ENCODE data around the gene MNAT1.
"Not testable (repeated sequence)": the region's sequence is repeated elsewhere in the genome, so short reads cannot be mapped to it uniquely, and the experiment has no call there.

MNAT1 gene

GRCh38 chr14:60839657-60840056, 105.1 kb downstream of the MNAT1 start:
- DNase-seq (ENCODE audit: low spot score in 2 of 2), result no peak

GRCh38 chr14:60840313-60840712, 105.8 kb downstream of the MNAT1 start:
- H3K27ac Mint-ChIP-seq (ENCODE audit: low read depth), result no peak overlapping the region
- no peaks in the 10 kb centered on the region for H3K4me1 Mint-ChIP-seq
- H3K36me3 Mint-ChIP-seq (ENCODE audit: insufficient read depth), result peaks cover 4% of the 10 kb centered on the region
- H3K4me3 Mint-ChIP-seq, result no peak overlapping the region
- no peaks in the 10 kb centered on the region for H3K27me3 Mint-ChIP-seq
- no peak for ATAC-seq (replicated peaks; ENCODE audit: extremely low read depth, poor library complexity, severe bottlenecking)
- H3K9me3 Mint-ChIP-seq, result peaks cover 5% of the 10 kb centered on the region
- DNase-seq (ENCODE audit: low spot score in 2 of 2), result no peak

More at GRCh38 chr14:60839657-60840056, 105.1 kb downstream of the MNAT1 start:
- peaks cover 11% of the 10 kb centered on the region for H3K9me3 Mint-ChIP-seq
- no peak overlapping the region for H3K27ac Mint-ChIP-seq (ENCODE audit: low read depth)
- peaks cover 4% of the 10 kb centered on the region for H3K36me3 Mint-ChIP-seq (ENCODE audit: insufficient read depth)
- no peak overlapping the region for H3K4me3 Mint-ChIP-seq
- H3K4me1 Mint-ChIP-seq, result no peaks in the 10 kb centered on the region
- no peak for ATAC-seq (replicated peaks; ENCODE audit: extremely low read depth, poor library complexity, severe bottlenecking)
- H3K27me3 Mint-ChIP-seq, result no peaks in the 10 kb centered on the region

DNA sequence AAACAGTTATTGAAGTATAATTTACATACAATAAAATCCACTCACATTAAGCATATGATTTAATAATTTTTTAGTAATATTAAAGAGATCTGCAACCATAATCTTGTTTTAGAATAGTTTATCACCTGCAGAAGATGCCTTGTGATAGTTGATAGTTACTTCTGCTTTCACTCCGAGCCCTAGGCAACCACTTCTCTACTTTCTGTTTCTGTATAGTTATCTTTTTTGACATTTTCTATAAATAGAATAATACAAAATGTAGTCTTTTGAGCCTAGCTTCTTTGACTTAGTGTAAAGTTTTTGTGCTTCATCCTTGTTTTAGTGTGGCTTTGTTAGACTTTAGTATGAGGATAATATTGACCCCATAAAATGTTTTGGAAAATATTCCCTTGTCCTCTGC, 111.0 kb downstream of the MNAT1 start:
- H3K9me3 Mint-ChIP-seq, result no peaks in the 10 kb centered on the region
- H3K27ac Mint-ChIP-seq (ENCODE audit: low read depth), result no peak overlapping the region
- H3K4me1 Mint-ChIP-seq, result no peaks in the 10 kb centered on the region
- no peak overlapping the region for H3K4me3 Mint-ChIP-seq
- H3K36me3 Mint-ChIP-seq (ENCODE audit: insufficient read depth), result peaks cover 4% of the 10 kb centered on the region
- DNase-seq (ENCODE audit: low spot score in 2 of 2) (no peak), ATAC-seq (replicated peaks; ENCODE audit: extremely low read depth, poor library complexity, severe bottlenecking) (no peak)
- H3K27me3 Mint-ChIP-seq, result no peaks in the 10 kb centered on the region

DNA sequence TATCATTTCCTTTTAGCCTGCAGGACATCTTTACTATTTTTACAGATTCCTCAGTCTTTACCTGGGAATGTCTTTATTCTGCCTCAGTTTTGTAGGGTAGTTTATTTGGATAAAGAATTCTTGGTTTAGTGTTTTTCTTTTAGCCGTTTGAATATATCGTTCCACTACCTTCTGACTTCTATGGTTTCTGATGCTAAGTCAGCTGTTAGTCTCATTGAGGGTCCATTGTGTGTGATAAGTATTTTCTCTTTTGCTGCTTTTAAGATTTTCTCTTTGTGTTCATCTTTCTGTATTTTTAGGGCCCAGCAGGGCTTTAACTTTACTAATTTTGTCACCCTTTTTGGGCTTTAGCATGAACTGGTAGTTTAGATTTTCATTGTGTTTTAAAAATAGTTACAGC, 113.5 kb downstream of the MNAT1 start:
- Mint-ChIP-seq H3K4me1 (peaks cover 4% of the 10 kb centered on the region), H3K27ac (ENCODE audit: low read depth) (no peak overlapping the region), H3K4me3 (no peak overlapping the region), H3K36me3 (ENCODE audit: insufficient read depth) (peaks cover 6% of the 10 kb centered on the region), H3K27me3 (no peaks in the 10 kb centered on the region), H3K9me3 (no peaks in the 10 kb centered on the region)
- ATAC-seq (replicated peaks; ENCODE audit: extremely low read depth, poor library complexity, severe bottlenecking) (no peak), DNase-seq (ENCODE audit: low spot score in 2 of 2) (no peak)

DNA sequence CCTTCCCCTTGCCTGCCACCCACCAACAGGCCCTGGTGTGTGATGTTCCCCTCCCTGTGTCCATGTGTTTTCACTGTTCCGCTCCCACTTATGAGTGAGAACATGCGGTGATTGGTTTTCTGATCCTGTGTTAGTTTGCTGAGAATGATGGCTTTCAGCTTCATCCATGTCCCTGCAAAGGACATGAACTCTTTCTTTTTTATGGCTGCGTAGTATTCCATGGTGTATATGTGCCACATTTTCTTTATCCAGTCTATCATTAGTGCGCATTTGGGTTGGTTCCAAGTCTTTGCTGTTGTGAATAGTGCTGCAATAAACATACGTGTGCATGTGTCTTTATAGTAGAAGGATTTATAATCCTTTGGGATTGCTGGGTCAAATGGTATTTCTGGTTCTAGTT, 117.1 kb downstream of the MNAT1 start:
- not testable (repeated sequence) for DNase-seq (ENCODE audit: low spot score in 2 of 2); H3K9me3 Mint-ChIP-seq; H3K27ac Mint-ChIP-seq (ENCODE audit: low read depth); H3K4me3 Mint-ChIP-seq; ATAC-seq (replicated peaks; ENCODE audit: extremely low read depth, poor library complexity, severe bottlenecking); H3K4me1 Mint-ChIP-seq; H3K27me3 Mint-ChIP-seq
- H3K36me3 Mint-ChIP-seq (ENCODE audit: insufficient read depth), result peaks cover 13% of the 10 kb centered on the region

DNA sequence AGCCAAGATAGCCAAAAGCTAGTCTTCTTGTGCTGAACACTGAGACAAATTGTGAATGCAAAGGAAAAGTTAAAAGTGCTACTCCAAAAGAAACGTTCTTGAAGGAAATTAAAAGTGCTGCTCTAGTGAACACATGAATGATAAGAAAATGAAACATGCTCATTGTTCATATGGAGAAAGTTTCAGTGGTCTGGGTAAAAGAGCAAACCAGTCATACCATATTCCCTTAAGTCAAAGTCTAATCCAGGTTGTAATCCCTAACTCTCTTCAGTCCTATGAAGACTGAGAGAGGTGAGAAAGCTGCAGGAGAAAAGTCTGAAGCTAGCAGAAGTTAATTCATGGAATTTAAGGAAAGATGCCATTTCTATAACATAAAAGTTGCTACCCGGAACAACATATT, 121.5 kb downstream of the MNAT1 start:
- DNase-seq (ENCODE audit: low spot score in 2 of 2), result no peak

DNA sequence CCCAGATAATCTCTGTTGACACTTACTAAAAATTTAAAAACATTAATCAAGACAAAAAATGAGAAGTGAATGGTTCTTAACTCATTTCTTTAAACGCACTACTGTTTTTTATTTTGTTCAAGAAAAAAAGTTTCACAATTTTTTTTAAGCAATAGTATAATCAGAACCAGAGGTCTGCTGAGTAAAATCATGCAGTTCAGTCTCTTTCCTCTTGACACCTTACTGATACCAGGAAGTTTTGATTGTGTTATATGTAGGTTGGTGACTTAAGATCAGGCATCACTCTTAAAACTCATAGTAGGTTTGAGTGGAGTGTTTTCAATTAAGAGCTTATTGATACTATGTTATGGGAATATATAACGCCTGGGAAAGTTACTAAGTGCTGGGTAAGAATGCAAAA, 125.0 kb downstream of the MNAT1 start:
- Mint-ChIP-seq H3K4me3 (no peak overlapping the region), H3K27me3 (no peaks in the 10 kb centered on the region), H3K4me1 (no peaks in the 10 kb centered on the region), H3K36me3 (ENCODE audit: insufficient read depth) (peaks cover 5% of the 10 kb centered on the region), H3K27ac (ENCODE audit: low read depth) (no peak overlapping the region), H3K9me3 (peaks cover 5% of the 10 kb centered on the region)
- ATAC-seq (replicated peaks; ENCODE audit: extremely low read depth, poor library complexity, severe bottlenecking) (no peak), DNase-seq (ENCODE audit: low spot score in 2 of 2) (no peak)

More for the DNA sequence above, 121.5 kb downstream of the MNAT1 start:
- Mint-ChIP-seq H3K27me3 (no peaks in the 10 kb centered on the region), H3K4me3 (no peak overlapping the region), H3K9me3 (peaks cover 5% of the 10 kb centered on the region), H3K27ac (ENCODE audit: low read depth) (no peak overlapping the region), H3K36me3 (ENCODE audit: insufficient read depth) (peaks cover 12% of the 10 kb centered on the region), H3K4me1 (peaks cover 4% of the 10 kb centered on the region)
- no peak for ATAC-seq (replicated peaks; ENCODE audit: extremely low read depth, poor library complexity, severe bottlenecking)

GRCh38 chr14:60861545-60862140, 127.1 kb downstream of the MNAT1 start:
- peaks cover 5% of the 10 kb centered on the region for H3K9me3 Mint-ChIP-seq
- DNase-seq (ENCODE audit: low spot score in 2 of 2) (no peak), ATAC-seq (replicated peaks; ENCODE audit: extremely low read depth, poor library complexity, severe bottlenecking) (no peak)
- H3K27ac Mint-ChIP-seq (ENCODE audit: low read depth), result no peak overlapping the region
- H3K36me3 Mint-ChIP-seq (ENCODE audit: insufficient read depth), result peaks cover 1% of the 10 kb centered on the region
- no peaks in the 10 kb centered on the region for H3K4me1 Mint-ChIP-seq
- H3K27me3 Mint-ChIP-seq, result no peaks in the 10 kb centered on the region
- no peak overlapping the region for H3K4me3 Mint-ChIP-seq

DNA sequence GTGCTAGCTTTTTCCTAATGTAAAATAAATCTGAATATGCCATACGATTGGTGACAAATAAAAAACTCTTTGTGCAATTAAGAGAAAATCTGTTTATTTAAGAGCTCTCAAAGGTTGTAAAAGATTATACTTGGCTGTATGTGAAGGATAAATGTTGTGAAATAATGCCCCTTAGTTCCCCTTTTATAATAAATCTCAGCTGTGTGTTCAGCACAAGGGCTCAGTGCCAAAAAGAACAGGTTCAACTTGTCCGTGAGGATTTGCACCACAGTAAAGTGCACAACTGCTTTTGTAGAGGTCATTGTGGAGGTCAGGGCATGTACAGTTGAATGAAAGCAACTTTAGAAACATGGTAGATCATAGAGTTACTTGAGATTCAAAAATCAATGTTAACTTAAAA, 127.7 kb downstream of the MNAT1 start:
- Mint-ChIP-seq H3K4me3 (no peak overlapping the region), H3K4me1 (no peaks in the 10 kb centered on the region), H3K27me3 (no peaks in the 10 kb centered on the region), H3K9me3 (peaks cover under 1% of the 10 kb centered on the region), H3K27ac (ENCODE audit: low read depth) (no peak overlapping the region), H3K36me3 (ENCODE audit: insufficient read depth) (peaks cover 1% of the 10 kb centered on the region)
- DNase-seq (ENCODE audit: low spot score in 2 of 2) (no peak), ATAC-seq (replicated peaks; ENCODE audit: extremely low read depth, poor library complexity, severe bottlenecking) (no peak)

- Mint-ChIP-seq H3K9me3 (no peaks in the 10 kb centered on the region), H3K27ac (ENCODE audit: low read depth) (no peak overlapping the region), H3K4me3 (no peak overlapping the region), H3K27me3 (no peaks in the 10 kb centered on the region), H3K36me3 (ENCODE audit: insufficient read depth) (no peaks in the 10 kb centered on the region), H3K4me1 (no peaks in the 10 kb centered on the region)
- ATAC-seq (replicated peaks; ENCODE audit: extremely low read depth, poor library complexity, severe bottlenecking) (no peak), DNase-seq (ENCODE audit: low spot score in 2 of 2) (no peak)
These were observed 128.7 kb downstream of the MNAT1 start for GRCh38 chr14:60863249-60863648.

DNA sequence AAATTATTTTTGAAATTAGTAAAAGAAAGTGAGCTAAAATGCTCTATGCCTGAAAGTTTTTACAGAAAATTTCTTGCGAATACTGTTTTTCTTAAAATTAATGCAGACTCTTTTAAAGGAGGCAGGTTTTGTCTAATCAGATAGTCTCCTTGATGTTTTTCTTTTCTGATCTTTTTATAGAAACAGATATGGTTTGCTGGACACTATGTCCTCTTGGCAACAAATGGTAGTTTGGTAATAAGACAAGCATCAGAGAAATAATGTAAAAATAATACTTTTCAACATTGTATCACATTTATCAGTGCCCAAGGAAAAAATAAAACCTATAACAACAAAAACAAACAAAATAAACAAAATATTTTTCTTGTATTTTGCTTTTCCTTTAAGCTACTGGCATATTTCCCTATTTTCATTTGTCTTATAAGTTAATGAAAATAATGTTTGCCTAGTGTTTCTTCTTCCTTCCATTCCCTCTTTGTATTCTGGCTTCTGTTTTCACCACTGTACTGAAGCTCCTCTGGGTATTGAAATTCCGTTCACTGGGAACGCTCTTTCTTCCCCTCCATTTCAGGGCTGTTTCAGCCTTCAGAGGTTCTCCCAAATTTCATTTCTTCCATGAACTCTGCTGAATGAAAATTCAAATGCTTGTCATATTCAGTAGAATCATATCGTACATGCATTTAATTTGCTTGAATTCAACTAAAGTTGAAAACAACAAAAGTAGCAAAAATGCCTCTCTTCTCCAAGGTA, 131.0 kb downstream of the MNAT1 start:
- Mint-ChIP-seq H3K27ac (ENCODE audit: low read depth) (no peak overlapping the region), H3K9me3 (no peaks in the 10 kb centered on the region), H3K4me1 (no peaks in the 10 kb centered on the region), H3K36me3 (ENCODE audit: insufficient read depth) (no peaks in the 10 kb centered on the region), H3K27me3 (no peaks in the 10 kb centered on the region), H3K4me3 (no peak overlapping the region)
- no peak for DNase-seq (ENCODE audit: low spot score in 2 of 2)
- ATAC-seq (replicated peaks; ENCODE audit: extremely low read depth, poor library complexity, severe bottlenecking), result no peak

- Mint-ChIP-seq H3K9me3 (no peaks in the 10 kb centered on the region), H3K36me3 (ENCODE audit: insufficient read depth) (no peaks in the 10 kb centered on the region), H3K27ac (ENCODE audit: low read depth) (no peak overlapping the region), H3K27me3 (no peaks in the 10 kb centered on the region), H3K4me3 (no peak overlapping the region), H3K4me1 (no peaks in the 10 kb centered on the region)
- ATAC-seq (replicated peaks; ENCODE audit: extremely low read depth, poor library complexity, severe bottlenecking) (no peak), DNase-seq (ENCODE audit: low spot score in 2 of 2) (no peak)
These were observed 133.1 kb downstream of the MNAT1 start for GRCh38 chr14:60867503-60868172.

DNA sequence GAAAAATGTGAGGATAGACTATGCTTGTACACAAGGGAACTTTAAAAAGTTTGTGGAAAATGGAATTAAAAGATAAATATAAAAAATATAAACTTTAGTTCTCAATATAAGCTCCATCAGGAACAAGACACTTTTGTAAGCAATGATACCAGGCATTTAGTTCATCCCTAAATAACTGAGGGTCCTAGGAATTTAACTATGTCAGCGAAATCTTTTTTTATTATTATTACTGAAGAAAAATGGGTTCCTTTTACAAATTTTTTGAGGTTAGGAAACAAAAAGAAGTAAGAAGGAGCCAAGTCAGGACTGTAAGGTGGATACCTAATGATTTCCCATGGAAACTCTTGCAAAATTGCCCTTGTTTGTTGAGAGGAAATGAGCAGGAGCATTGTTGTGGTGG, 143.6 kb downstream of the MNAT1 start:
- Mint-ChIP-seq H3K9me3 (peaks cover 5% of the 10 kb centered on the region), H3K27me3 (no peaks in the 10 kb centered on the region), H3K36me3 (ENCODE audit: insufficient read depth) (peaks cover 10% of the 10 kb centered on the region), H3K27ac (ENCODE audit: low read depth) (no peak overlapping the region), H3K4me3 (no peak overlapping the region), H3K4me1 (no peaks in the 10 kb centered on the region)
- no peak for DNase-seq (ENCODE audit: low spot score in 2 of 2)
- ATAC-seq (replicated peaks; ENCODE audit: extremely low read depth, poor library complexity, severe bottlenecking), result no peak

Data from central memory CD8-positive, alpha-beta T cell (primary cell).